ENCODE data around the gene ATP11A.
A peak's percentile ranks its signal among the peaks of the same experiment; 100 is the strongest.

The ATP11A gene

DNA sequence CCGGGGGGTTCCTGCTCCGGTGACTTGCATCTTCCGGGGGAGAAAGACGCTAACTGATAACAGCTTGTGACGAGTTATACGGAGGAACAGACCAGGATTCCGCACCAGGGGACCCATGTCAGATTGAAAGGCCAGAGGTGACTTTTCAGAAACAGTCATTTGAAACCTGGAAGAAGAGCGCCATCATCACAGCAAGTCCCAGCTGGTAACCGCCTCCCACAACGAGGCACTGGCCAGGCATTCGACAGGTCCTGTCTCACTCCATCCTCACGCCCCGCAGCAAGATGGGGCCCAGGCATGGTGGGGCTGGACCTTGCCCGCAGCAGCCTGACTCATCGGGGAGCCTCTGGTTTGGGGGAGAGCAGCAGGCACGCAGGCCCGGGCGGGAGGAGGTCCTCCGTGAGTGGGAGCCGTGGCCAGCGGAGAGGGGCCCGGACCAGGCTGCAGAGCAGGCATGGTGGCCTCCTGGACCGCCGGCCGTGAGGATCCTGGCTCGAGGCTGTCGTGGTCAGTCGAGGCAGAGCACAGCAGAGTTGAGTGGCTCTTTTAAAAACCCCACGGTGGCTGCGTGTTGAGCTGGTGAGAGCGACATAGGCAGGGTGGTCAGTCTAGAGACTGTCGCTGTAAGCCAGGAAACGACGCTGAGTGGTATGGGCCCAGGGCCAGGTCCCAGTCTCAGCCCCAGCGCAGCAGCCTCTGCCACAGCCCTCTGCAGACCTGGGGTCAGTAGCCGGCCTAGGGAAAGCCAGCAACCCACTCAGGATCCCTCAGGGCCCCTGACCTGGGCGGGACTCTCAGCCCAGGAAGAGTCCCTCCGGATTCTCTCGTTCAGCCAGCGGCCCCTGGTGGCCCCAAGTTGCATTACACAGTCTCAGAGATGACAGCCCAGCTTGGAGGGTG lies 184.3 kb downstream of the ATP11A start:
- peaks cover 6% of the 10 kb centered on the region; the same call in 1 of the 2 replicates for H3K4me1 ChIP-seq (ENCODE audit: low read length)
- no peak overlapping the region for H3K4me2 ChIP-seq (ENCODE audit: low read length)
- no peak overlapping the region for H3K27ac ChIP-seq (ENCODE audit: low read length)
- H3K9ac ChIP-seq (ENCODE audit: low read length) = no peak overlapping the region
- no peak overlapping the region for H2AFZ ChIP-seq (ENCODE audit: low read depth, low read length)
- TF ChIP-seq, protein P1, sequence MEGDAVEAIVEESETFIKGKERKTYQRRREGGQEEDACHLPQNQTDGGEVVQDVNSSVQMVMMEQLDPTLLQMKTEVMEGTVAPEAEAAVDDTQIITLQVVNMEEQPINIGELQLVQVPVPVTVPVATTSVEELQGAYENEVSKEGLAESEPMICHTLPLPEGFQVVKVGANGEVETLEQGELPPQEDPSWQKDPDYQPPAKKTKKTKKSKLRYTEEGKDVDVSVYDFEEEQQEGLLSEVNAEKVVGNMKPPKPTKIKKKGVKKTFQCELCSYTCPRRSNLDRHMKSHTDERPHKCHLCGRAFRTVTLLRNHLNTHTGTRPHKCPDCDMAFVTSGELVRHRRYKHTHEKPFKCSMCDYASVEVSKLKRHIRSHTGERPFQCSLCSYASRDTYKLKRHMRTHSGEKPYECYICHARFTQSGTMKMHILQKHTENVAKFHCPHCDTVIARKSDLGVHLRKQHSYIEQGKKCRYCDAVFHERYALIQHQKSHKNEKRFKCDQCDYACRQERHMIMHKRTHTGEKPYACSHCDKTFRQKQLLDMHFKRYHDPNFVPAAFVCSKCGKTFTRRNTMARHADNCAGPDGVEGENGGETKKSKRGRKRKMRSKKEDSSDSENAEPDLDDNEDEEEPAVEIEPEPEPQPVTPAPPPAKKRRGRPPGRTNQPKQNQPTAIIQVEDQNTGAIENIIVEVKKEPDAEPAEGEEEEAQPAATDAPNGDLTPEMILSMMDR (IDR thresholded peaks at IDR 0.05; ENCODE audit: low read depth, low read length) = peak; percentile 92
- no peak for TF ChIP-seq EZH2phosphoT487 (IDR thresholded peaks at IDR 0.05; ENCODE audit: low read depth)
- H3K4me3 ChIP-seq (ENCODE audit: low read length) = no peak overlapping the region
- 0 out of 2 replicates have a peak, but pooled peaks cover 3% of the 10 kb centered on the region for H4K20me1 ChIP-seq (ENCODE audit: insufficient read depth, low read length)
- peaks cover 3% of the 10 kb centered on the region for H3K36me3 ChIP-seq (replicated peaks; ENCODE audit: low read depth, low read length)
- H3K79me2 ChIP-seq (ENCODE audit: low read length) = no peaks in the 10 kb centered on the region
- H3K27me3 ChIP-seq (ENCODE audit: low read depth, low read length) = no peaks in the 10 kb centered on the region
- H3K9me3 ChIP-seq (ENCODE audit: insufficient read depth, low read length) = no peaks in the 10 kb centered on the region

DNA sequence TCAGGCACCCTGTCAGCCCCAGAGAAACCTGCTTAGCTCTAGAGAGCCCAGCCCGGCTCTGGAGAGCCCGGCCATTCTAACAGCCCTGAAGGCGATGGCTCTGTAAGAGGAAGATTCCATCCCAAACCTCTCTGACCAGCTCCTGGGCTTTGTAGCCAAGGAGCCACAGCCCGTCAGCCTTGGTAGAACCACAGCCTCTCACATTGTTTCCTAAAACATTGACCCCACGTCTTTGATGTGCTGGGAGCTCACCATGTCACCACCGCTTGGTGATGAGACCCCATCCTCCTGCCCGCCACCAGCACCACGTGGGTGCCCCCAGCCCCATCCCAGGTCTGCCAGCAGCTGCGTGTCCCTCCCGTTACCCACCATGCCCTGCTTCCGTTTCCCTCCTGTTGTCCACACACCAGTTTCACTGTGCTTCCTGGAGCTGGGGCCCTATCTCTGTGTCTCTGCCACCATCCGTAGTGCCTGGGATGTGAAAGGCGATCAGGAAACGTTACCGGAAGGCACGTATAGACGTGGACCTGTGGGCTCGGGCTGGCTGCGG lies 185.0 kb downstream of the ATP11A start:
- Histone ChIP-seq H3K36me3 (replicated peaks; ENCODE audit: low read depth, low read length) (peaks cover 3% of the 10 kb centered on the region), H3K4me2 (ENCODE audit: low read length) (no peak overlapping the region), H3K27me3 (ENCODE audit: low read depth, low read length) (no peaks in the 10 kb centered on the region), H3K27ac (ENCODE audit: low read length) (no peak overlapping the region), H3K9me3 (ENCODE audit: insufficient read depth, low read length) (no peaks in the 10 kb centered on the region), H4K20me1 (ENCODE audit: insufficient read depth, low read length) (0 out of 2 replicates have a peak, but pooled peaks cover 3% of the 10 kb centered on the region), H3K9ac (ENCODE audit: low read length) (no peak overlapping the region), H3K4me1 (ENCODE audit: low read length) (peaks cover 4% of the 10 kb centered on the region; the same call in 1 of the 2 replicates), H3K4me3 (ENCODE audit: low read length) (no peak overlapping the region), H2AFZ (ENCODE audit: low read depth, low read length) (no peak overlapping the region), H3K79me2 (ENCODE audit: low read length) (no peaks in the 10 kb centered on the region)
- TF ChIP-seq, protein P1 (IDR thresholded peaks at IDR 0.05; ENCODE audit: low read depth, low read length) = no peak
- TF ChIP-seq EZH2phosphoT487 (IDR thresholded peaks at IDR 0.05; ENCODE audit: low read depth) = no peak

DNA sequence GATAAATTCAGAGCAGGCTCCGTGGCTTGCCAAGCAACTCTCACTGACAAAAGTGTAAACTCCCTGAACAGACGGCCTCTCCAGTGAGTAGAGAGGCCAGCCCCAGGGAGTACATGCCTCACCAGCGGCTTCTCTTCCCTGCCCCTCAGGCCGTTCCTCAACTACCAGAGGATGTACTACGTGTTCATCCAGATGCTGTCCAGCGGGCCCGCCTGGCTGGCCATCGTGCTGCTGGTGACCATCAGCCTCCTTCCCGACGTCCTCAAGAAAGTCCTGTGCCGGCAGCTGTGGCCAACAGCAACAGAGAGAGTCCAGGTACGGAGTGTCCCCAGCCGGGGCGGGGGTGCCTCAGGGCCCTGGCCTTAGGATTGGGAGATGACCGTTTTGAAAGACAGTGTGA lies 185.8 kb downstream of the ATP11A start:
- H3K36me3 ChIP-seq (replicated peaks; ENCODE audit: low read depth, low read length) = peaks cover 4% of the 10 kb centered on the region
- H3K4me1 ChIP-seq (ENCODE audit: low read length) = no peaks in the 10 kb centered on the region
- H3K9ac ChIP-seq (ENCODE audit: low read length) = no peak overlapping the region
- H4K20me1 ChIP-seq (ENCODE audit: insufficient read depth, low read length) = 0 out of 2 replicates have a peak, but pooled peaks cover 3% of the 10 kb centered on the region
- no peaks in the 10 kb centered on the region for H3K79me2 ChIP-seq (ENCODE audit: low read length)
- no peaks in the 10 kb centered on the region for H3K27me3 ChIP-seq (ENCODE audit: low read depth, low read length)
- H2AFZ ChIP-seq (ENCODE audit: low read depth, low read length) = no peak overlapping the region
- H3K4me2 ChIP-seq (ENCODE audit: low read length) = no peak overlapping the region
- no peak for TF ChIP-seq EZH2phosphoT487 (IDR thresholded peaks at IDR 0.05; ENCODE audit: low read depth)
- TF ChIP-seq, protein P1 (IDR thresholded peaks at IDR 0.05; ENCODE audit: low read depth, low read length) = no peak
- no peaks in the 10 kb centered on the region for H3K9me3 ChIP-seq (ENCODE audit: insufficient read depth, low read length)
- no peak overlapping the region for H3K4me3 ChIP-seq (ENCODE audit: low read length)
- H3K27ac ChIP-seq (ENCODE audit: low read length) = no peak overlapping the region

DNA sequence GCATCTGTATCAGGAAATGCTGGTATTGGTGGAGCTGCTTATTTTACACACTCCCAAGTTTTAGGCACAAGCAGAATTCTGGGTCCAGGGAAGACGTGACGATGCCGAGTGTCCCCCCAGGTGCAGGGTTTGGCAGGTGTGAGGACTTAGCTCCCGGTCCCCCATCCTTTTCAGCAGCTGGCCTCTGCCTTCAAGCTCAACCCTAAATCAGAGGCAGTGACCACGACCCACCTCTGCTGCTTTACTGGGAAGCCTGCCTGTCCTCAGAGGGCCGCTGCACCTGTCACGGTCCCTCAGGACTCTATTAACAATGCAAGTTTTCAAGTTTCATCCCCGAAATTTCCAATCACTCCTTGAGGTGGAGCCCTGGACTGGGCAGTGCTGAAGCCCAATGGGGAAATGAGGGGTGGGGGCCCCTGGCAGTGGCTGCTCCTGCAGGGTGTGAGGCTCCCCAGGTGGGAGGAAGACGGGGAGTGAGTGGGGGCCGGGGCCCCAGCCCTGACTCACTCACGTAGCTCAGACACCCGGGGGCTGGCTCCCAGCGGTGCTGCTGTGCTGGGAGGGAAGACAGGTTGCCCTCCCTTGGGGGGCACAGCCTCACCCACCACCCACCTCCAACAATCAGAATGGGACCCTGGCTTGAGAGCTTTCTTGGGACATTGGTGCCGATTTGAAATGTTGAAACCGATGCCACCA lies 186.6 kb downstream of the ATP11A start:
- Histone ChIP-seq H2AFZ (ENCODE audit: low read depth, low read length) (no peak overlapping the region), H3K9me3 (ENCODE audit: insufficient read depth, low read length) (no peaks in the 10 kb centered on the region), H3K36me3 (replicated peaks; ENCODE audit: low read depth, low read length) (peaks cover 9% of the 10 kb centered on the region), H3K4me3 (ENCODE audit: low read length) (no peak overlapping the region), H3K4me2 (ENCODE audit: low read length) (no peak overlapping the region), H3K27ac (ENCODE audit: low read length) (no peak overlapping the region), H4K20me1 (ENCODE audit: insufficient read depth, low read length) (0 out of 2 replicates have a peak, but pooled peaks cover 3% of the 10 kb centered on the region), H3K4me1 (ENCODE audit: low read length) (no peaks in the 10 kb centered on the region), H3K27me3 (ENCODE audit: low read depth, low read length) (no peaks in the 10 kb centered on the region), H3K9ac (ENCODE audit: low read length) (no peak overlapping the region), H3K79me2 (ENCODE audit: low read length) (no peaks in the 10 kb centered on the region)
- TF ChIP-seq, protein P1 (IDR thresholded peaks at IDR 0.05; ENCODE audit: low read depth, low read length) = no peak
- no peak for TF ChIP-seq EZH2phosphoT487 (IDR thresholded peaks at IDR 0.05; ENCODE audit: low read depth)
